Uterus (tissue), 2 donors: Measurements from ENCODE around the gene KIF18A.

Experiments
- POLR2A ChIP-seq, 2 donors: fragments of 450-650 bp; IDR thresholded peaks; one replicate each; pipeline ENCODE4 v1.6.1; 2016; ENCODE audit warnings: antibody characterized with exemption in 2 of 2, mild to moderate bottlenecking in 1 of 2, moderate library complexity in 1 of 2
- TF ChIP-seq, protein P1 (sequence below), 4 experiments: fragments of 200-600 bp in 2 of 4; fragments of 450-650 bp in 2 of 4; sonication (generic) in 2 of 4; IDR thresholded peaks; one replicate each; pipeline ENCODE4 v1.5.1; 2016 to 2019; ENCODE audit warnings: antibody characterized with exemption in 4 of 4, mild to moderate bottlenecking in 2 of 4, moderate library complexity in 1 of 4

DNA sequence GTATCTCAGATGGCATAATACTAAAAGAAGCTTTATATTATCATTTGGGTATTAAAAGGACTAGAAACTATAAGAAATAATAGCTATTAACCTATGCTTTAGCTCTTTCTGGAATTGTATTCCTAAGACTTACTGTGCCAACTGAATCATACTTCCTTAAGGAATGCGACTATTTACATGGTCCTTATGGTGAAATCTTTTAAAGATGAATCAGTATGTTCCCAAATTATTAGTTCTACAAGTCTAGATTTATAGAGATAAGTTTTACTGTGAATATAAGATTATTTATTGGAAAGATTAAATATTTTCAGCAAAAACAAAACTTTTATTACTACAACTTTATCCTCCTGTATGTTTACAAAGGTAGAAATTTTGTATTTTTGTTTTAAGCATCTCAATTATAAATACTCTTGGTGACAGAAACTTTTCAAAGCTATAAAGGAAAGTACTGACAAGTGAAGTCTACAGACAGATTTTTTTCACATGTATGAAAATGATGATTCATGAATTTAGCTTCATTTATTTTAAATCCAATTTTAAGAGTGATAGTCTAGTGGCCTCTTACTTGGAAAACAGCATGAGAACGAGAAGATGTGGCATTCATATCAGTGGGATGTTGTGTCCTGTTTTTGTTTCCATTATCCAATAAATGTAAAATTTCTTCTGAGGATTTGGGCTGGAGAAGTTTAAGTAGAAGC lies 17.8 kb downstream of the KIF18A start:
- TF ChIP-seq POLR2A (IDR thresholded peaks at IDR 0.05) = no peak
- TF ChIP-seq, protein P1, sequence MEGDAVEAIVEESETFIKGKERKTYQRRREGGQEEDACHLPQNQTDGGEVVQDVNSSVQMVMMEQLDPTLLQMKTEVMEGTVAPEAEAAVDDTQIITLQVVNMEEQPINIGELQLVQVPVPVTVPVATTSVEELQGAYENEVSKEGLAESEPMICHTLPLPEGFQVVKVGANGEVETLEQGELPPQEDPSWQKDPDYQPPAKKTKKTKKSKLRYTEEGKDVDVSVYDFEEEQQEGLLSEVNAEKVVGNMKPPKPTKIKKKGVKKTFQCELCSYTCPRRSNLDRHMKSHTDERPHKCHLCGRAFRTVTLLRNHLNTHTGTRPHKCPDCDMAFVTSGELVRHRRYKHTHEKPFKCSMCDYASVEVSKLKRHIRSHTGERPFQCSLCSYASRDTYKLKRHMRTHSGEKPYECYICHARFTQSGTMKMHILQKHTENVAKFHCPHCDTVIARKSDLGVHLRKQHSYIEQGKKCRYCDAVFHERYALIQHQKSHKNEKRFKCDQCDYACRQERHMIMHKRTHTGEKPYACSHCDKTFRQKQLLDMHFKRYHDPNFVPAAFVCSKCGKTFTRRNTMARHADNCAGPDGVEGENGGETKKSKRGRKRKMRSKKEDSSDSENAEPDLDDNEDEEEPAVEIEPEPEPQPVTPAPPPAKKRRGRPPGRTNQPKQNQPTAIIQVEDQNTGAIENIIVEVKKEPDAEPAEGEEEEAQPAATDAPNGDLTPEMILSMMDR (IDR thresholded peaks at IDR 0.05) = no peak
